ENCODE data around the gene INPPL1.

DNA sequence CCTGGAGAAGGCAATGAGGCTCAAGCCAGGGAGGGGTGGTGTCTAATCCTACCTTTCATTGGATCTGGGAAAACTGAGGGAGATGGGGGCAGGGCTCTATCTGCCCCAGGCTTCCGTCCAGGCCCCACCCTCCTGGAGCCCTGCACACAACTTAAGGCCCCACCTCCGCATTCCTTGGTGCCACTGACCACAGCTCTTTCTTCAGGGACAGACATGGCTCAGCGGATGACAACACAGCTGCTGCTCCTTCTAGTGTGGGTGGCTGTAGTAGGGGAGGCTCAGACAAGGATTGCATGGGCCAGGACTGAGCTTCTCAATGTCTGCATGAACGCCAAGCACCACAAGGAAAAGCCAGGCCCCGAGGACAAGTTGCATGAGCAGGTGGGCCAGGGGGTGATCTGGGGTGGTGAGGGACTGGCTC lies 32.6 kb upstream of the INPPL1 start, which contains the start of gene FOLR1:
- TF ChIP-seq, protein P1, sequence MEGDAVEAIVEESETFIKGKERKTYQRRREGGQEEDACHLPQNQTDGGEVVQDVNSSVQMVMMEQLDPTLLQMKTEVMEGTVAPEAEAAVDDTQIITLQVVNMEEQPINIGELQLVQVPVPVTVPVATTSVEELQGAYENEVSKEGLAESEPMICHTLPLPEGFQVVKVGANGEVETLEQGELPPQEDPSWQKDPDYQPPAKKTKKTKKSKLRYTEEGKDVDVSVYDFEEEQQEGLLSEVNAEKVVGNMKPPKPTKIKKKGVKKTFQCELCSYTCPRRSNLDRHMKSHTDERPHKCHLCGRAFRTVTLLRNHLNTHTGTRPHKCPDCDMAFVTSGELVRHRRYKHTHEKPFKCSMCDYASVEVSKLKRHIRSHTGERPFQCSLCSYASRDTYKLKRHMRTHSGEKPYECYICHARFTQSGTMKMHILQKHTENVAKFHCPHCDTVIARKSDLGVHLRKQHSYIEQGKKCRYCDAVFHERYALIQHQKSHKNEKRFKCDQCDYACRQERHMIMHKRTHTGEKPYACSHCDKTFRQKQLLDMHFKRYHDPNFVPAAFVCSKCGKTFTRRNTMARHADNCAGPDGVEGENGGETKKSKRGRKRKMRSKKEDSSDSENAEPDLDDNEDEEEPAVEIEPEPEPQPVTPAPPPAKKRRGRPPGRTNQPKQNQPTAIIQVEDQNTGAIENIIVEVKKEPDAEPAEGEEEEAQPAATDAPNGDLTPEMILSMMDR (IDR thresholded peaks at IDR 0.05), result no peak
- TF ChIP-seq POLR2A (IDR thresholded peaks at IDR 0.05), result no peak

All from gastroesophageal sphincter (tissue), 3 donors.